ENCODE measurements around the gene TDRD3.
A peak's percentile ranks its signal among the peaks of the same experiment; 100 is the strongest.

TDRD3 gene

DNA sequence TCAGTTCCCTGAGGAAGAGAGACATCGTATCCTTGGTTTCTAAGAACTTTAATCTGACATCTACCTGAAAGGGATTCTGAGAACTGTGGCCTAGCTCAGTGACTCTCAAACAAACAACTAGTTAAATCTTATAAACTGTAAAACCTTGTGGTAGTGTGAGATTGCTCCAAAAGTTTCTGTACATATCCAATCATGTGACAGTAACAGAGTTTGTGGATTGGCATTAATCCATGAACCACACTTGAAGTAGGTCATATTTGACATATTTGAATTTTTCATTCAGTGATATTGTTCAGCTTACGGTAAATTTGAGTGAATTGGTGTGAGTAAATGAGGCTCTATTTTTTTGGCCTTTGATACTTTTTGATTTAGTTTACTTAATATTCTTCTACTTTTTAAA, 15.0 kb downstream of the TDRD3 start:
- H3K4me3 ChIP-seq (ENCODE audit: low read depth, low read length) = no peak overlapping the region
- TF ChIP-seq, protein P1, sequence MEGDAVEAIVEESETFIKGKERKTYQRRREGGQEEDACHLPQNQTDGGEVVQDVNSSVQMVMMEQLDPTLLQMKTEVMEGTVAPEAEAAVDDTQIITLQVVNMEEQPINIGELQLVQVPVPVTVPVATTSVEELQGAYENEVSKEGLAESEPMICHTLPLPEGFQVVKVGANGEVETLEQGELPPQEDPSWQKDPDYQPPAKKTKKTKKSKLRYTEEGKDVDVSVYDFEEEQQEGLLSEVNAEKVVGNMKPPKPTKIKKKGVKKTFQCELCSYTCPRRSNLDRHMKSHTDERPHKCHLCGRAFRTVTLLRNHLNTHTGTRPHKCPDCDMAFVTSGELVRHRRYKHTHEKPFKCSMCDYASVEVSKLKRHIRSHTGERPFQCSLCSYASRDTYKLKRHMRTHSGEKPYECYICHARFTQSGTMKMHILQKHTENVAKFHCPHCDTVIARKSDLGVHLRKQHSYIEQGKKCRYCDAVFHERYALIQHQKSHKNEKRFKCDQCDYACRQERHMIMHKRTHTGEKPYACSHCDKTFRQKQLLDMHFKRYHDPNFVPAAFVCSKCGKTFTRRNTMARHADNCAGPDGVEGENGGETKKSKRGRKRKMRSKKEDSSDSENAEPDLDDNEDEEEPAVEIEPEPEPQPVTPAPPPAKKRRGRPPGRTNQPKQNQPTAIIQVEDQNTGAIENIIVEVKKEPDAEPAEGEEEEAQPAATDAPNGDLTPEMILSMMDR (IDR thresholded peaks at IDR 0.05; ENCODE audit: control insufficient read depth, extremely low read depth, insufficient read depth) = no peak
- DNase-seq (ENCODE audit: low read depth) = no peak

DNA sequence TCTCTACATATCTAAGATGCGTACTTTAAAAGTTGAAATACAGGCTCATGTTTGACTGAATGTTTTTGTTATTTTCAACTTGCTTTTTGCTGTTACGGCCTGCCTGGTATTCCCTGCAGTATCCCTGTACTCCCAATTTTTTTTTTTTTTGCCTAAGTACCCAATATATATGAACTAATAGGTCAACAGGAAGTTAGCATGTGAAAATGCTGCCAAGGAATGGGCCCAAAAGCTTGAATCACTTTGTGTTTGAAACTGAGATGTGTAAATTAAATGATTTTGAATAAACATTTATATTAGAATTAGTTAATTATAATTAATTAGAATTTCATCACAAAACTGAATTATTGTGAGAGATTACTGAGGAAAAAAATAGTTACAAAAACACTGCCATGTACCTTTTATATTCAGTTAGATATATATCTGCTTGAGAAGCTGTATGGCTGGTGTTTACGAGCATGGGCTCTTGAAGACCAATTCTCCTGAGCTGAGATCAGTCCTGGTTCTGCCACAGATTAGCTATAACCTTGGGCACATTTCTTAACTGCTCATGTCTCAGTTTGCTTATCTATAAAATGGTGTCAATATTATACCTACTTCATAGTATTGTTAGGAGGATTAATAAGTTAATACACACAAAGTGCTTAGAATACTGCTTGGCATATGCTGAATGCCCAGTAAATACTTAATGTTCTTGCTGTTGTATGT, 16.0 kb downstream of the TDRD3 start:
- TF ChIP-seq, protein P1 (IDR thresholded peaks at IDR 0.05; ENCODE audit: control insufficient read depth, extremely low read depth, insufficient read depth) = no peak
- peak; percentile 70 for DNase-seq (ENCODE audit: low read depth)
- no peak overlapping the region for H3K4me3 ChIP-seq (ENCODE audit: low read depth, low read length)

DNA sequence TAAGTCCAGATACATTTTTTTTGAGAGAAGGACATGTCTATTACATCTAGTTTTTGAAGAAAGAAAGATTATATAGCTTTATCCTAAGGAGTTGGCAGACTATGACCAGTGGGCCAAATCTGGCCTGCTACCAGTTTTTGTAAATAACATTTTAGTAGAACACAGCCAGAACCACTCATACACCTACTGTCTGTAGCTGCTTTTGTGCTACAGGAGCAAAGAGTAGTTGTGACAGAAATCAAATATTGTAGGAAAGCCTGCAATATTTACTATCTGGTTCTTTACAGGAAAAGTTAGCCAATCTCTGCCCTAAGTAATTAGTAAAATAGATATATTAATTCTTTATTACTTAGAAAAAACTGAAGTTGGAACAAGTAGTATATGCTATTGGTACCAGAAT, 17.2 kb downstream of the TDRD3 start:
- no peak for DNase-seq (ENCODE audit: low read depth)
- H3K4me3 ChIP-seq (ENCODE audit: low read depth, low read length) = no peak overlapping the region
- TF ChIP-seq, protein P1 (IDR thresholded peaks at IDR 0.05; ENCODE audit: control insufficient read depth, extremely low read depth, insufficient read depth) = no peak

DNA sequence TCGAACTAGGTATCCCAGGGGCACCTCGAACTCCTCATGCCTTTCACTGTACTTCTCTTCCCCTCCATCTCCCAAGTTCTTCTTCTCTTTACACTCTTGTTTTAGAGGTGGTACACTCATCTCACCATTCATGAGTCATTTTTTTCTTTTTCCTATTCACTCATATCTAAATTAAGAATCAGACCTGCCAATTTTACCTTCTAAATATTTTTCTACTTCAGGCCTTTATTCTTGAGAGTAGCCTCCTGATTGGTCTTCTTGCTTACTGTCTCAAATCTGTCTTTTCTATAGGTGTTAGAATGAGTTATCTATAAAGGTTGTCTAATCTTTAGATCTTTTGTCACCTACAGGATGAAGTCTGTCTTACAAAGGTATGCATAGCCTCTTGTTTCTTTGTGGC, 20.7 kb downstream of the TDRD3 start:
- DNase-seq (ENCODE audit: low read depth) = no peak
- TF ChIP-seq, protein P1 (IDR thresholded peaks at IDR 0.05; ENCODE audit: control insufficient read depth, extremely low read depth, insufficient read depth) = no peak
- H3K4me3 ChIP-seq (ENCODE audit: low read depth, low read length) = no peak overlapping the region

DNA sequence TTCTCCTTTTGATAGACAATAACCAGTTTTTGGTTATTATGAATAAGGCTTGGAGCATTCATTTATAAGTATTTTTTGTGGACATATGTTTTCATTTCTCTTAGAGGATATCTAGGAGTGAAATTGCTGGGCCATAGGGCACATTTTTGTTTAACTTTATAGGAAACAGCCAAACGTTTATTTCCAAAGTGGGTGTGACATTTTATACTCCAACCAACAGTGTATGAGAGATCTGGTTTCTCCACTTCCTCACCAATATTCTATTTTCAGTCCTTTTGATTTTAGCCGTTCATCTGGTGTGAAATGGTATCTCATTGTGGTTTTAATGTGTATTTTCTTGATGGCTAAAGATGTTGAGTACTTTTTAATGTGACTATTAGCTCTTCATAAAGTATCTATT, 21.9 kb downstream of the TDRD3 start:
- TF ChIP-seq, protein P1 (IDR thresholded peaks at IDR 0.05; ENCODE audit: control insufficient read depth, extremely low read depth, insufficient read depth) = no peak
- DNase-seq (ENCODE audit: low read depth) = no peak
- no peak overlapping the region for H3K4me3 ChIP-seq (ENCODE audit: low read depth, low read length)

DNA sequence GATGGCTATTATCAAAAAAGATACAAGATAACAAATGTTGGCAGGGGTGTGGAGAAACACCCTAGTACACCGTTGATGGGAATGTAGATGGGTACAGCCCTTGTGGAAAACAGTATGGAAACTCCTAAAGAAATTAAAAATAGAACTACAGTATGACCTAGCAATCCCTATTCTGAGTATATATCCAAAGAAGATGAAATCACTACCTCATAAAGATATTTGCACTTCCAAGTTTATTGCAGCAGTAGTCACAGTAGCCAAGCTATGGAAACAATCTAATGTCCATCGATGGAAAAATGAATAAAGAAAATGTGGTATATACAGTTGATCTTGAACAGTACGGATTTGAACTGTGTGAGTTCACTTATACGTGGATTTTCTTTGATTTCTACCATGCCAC, 28.3 kb downstream of the TDRD3 start:
- DNase-seq (ENCODE audit: low read depth) = peak; percentile 48
- TF ChIP-seq, protein P1 (IDR thresholded peaks at IDR 0.05; ENCODE audit: control insufficient read depth, extremely low read depth, insufficient read depth) = no peak
- H3K4me3 ChIP-seq (ENCODE audit: low read depth, low read length) = peak overlapping the region; percentile 23

DNA sequence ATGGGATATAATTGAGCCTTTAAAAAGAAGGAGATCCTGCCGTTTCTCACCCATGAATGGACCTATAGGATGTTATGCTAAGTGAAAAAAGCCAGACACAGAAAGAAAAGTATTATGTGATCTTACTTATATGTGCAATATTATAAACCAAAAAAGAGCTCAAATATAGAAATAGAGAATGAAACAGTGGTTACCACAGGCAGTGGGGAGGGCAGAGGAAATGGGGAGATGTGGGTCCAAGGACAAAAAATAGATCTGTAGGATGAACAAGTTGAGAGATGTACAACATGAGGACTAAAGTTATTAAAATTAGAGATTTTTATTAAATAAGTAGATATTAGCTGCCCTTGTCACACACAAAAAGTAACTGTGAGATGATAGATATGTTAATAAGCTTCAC, 29.1 kb downstream of the TDRD3 start:
- no peak for DNase-seq (ENCODE audit: low read depth)
- H3K4me3 ChIP-seq (ENCODE audit: low read depth, low read length) = peak overlapping the region; percentile 13; the same call in 1 of the 2 replicates
- TF ChIP-seq, protein P1 (IDR thresholded peaks at IDR 0.05; ENCODE audit: control insufficient read depth, extremely low read depth, insufficient read depth) = no peak

Data from LNCaP clone FGC (cell line).